Fibroblast of skin of abdomen (primary cell): ENCODE measurements around the gene RAB4B.
"Not testable (repeated sequence)": the region's sequence is repeated elsewhere in the genome, so short reads cannot be mapped to it uniquely, and the experiment has no call there.

Experiments used
- DNase-seq: peaks from one replicate; pipeline ENCODE4 v3.0.0-alpha.2; 2013

Gene RAB4B

DNA sequence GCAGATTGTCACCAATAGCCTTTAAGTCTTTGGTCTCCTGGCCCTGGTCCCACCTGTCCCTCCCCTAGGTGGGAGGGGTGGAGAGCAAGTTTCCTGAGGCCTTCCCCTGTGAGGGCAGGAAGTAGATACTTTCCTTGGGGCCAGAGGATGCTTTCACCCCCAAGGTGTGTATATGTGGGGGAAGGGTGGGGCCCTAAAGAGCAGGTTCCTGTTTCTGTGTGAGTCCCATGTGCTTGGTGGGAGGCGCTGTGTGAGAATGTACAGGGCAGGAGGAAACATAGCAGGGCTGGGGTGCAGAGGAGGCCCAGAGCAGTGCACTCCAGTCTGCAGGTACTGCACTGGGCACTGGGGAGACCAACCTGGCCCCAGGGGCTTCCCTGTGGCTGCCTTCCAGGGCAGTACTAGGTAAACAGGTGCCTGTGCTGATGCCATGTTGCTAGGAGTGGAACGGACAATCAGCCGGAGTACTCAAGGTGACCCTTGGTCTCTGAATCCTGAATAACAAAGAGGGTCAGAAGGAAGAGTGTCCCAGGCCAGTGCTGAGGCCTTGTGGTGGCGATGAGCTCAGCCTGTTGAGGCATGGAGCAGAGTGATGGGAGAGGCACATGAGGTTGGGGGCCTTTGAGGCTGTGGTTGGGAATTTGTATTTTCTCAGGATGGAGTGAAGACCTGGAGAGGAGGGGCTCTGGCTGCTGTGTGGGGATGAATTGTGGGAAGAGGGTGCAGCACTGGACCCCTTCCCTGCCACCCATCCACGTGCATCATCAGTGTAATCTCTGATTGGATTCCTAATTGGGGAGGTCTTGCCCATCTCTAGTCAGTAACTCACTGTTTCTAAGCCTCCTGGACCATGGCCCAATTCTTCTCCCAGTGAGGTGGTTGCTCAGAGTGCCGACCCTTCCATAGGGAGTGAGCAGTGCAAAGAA, 26.1 kb downstream of the RAB4B start:
- no peak for DNase-seq

GRCh38 chr19:40804783-40805242, 26.8 kb downstream of the RAB4B start:
- DNase-seq, result no peak

DNA sequence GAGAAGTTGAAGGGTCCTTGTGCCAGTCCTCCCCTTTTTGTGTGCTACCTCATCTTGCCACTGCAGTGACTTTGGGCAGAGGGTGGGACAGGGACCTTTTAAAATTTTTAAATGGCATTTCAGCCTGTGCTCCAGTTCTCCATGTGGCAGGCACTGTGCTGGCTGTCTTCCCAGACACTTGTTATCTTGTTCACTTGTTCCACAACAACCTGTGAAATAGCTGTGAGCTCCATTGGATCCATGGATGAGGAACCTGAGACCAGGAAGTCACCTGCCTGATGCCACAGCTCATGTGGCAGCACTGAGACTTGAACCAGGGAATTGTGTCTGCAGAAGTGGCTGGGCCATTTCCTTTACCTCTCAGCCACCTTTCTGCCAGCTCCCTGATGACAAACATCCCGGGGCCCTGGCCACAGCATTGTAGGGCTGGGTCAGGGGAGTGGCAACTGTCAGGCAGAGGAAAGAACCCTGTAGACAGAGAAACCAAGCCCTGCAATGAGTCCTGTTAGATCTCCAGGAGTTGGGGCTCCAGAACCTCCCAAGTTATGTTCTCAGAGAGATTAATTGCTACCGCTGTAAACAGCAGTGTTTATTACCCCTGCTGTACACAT, 27.3 kb downstream of the RAB4B start:
- no peak for DNase-seq

GRCh38 chr19:40806423-40807146, 28.5 kb downstream of the RAB4B start:
- DNase-seq, result peak; percentile 96

DNA sequence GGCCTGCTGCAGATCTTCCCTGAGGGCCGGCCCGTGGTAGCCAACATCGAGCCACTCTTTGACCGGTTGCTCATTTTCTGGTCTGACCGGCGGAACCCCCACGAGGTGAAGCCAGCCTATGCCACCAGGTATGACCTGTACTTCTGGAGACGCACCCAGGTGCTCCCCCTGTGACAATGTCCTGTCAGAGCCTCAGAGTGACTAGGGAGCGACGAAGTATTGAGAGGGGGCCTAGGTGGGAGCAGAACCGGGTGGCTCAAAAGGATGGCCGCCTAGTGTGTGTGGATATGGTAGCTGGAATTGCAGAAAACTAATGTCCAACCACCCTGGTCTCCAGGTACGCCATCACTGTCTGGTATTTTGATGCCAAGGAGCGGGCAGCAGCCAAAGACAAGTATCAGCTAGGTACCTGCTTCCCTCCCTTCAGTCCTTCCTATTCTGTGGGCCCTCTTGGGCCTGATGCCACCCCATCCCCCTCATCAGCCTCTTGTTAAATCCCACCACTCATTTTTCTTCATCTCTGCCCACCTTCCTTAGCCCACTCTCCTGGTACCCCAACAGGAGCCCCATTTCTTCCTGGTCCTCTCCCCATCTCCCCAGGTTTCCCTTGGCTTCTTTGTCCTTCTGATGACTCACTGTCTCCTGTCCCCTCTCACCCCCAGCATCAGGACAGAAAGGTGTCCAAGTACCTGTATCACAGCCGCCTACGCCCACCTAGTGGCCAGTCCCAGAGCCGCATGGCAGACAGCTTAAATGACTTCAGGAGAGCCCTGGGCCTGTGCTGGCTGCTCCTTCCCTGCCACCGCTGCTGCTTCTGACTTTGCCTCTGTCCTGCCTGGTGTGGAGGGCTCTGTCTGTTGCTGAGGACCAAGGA, 29.3 kb downstream of the RAB4B start:
- no peak for DNase-seq

DNA sequence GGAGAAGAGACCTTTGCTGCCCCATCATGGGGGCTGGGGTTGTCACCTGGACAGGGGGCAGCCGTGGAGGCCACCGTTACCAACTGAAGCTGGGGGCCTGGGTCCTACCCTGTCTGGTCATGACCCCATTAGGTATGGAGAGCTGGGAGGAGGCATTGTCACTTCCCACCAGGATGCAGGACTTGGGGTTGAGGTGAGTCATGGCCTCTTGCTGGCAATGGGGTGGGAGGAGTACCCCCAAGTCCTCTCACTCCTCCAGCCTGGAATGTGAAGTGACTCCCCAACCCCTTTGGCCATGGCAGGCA, 29.9 kb downstream of the RAB4B start:
- DNase-seq, result no peak

DNA sequence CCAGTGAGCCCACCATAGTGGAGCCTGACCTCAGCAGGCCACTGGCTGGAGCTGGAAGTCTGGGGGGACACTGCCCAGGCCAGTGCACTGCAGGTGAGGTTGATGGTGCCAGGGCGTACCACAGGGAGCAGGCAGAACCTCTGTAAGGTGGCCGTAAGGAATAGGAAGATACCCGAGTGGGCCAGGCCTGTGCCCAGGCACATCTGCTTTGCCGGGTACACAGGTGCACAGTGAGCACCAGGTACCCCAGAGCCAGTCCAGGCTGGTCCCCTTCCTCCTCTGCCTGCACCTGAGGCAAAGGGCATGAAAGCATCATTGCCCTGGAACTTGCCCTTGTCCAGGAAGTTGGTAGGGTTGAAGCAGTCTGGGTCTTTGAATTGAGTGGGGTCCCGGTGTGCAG, 30.4 kb downstream of the RAB4B start:
- no peak for DNase-seq

- no peak for DNase-seq
Measured at GRCh38 chr19:40809358-40810086, 31.5 kb downstream of the RAB4B start.

- no peak for DNase-seq
Measured at GRCh38 chr19:40810160-40810559, 32.1 kb downstream of the RAB4B start.

DNA sequence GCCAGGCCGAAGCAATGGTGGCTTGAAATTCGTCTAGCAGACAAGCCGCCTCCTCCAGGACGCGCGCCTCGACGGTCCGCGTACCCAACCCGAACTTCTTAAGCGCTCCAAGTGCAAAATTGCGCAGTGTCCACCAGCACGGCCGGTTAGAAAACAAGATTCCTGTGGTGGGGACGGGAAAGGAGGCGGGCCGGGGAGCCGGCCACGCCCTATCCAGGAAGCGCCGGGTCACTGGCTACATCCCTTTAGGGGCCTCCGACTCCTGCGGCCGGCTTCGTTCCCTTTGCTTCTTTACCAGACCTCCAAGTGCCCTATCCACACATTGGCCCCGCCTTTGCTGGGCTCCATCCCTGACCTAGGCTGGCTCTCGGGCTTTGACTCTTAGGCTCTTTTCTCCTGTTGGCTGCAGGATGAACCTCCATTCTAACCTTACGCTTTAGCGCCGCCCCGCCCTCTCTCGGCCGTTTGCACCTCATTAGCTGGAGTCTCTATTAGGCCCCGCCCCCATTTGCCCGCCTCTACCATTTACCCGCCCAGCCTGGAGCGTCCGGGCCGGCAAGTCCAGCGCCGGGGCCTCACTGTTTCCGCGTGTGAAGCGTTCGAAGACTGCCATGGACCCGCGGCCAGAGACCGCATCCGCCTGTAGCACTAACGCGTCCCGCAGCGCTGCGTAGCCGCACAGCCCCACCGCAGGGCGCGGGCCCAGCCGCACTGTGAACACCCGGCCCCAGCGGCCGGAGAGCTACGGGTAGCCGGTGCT, 32.8 kb downstream of the RAB4B start:
- peak; percentile 70 for DNase-seq

GRCh38 chr19:40811478-40812341, 33.7 kb downstream of the RAB4B start:
- DNase-seq, result no peak

DNA sequence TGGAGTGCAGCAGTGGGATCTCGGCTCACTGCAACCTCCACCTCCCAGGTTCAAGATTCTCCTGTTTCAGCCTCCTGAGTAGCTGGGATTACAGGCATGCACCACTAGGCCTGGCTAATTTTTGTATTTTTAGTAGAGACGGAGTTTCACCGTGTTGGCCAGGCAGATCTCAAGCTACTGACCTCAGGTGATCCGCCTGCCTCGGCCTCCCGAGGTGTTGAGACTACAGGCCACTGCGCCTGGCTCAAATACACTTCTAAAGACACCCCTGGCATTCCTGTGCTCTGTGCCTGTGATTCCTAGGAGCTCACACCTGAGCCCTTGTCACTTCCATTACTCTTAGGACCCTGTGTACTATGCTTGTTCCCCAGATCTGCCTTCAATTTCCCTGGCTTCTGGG, 34.5 kb downstream of the RAB4B start:
- not testable (repeated sequence) for DNase-seq

DNA sequence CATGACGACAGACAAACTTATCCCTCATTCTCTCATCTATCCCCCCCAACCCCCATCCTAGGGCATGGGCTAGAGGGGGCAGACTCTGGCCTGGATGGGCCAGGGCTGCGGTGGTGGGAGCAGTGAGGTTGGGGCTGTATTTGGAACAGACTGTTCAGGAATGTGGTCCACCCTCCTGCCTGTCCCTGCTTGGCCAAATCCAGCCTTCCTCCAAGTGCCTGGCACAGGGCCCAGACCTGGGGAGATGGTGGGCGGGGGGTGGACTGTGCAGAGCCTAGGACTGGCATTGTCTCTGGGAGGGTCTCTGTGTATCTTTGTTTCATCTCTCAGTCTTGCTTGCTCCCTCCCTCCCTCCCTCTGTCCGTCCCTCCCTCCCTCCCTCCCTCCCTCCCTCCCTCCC, 35.1 kb downstream of the RAB4B start:
- no peak for DNase-seq

DNA sequence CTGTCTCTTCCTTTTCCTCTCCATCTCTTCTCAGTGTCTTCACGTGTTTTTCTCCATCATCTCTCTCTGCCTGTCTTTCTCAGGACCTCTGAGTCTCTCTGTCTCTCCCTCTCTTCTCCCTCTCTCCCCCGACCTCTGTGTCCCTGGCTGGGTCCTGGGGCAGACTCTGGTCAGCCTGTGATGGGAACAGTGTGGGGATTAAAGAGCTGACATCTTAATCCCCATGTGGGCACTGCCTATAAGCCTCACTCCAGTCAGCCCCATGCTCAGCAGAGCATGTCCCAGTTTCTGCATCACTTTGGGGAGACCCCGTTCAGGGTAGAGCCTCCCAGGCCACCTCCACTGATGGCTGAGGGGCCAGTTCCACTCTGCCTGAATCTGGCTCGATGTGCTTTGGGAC, 37.2 kb downstream of the RAB4B start:
- DNase-seq, result no peak

- peak; percentile 48 for DNase-seq
Measured at GRCh38 chr19:40818480-40819399, 40.7 kb downstream of the RAB4B start.

- DNase-seq, result not testable (repeated sequence)
Measured at GRCh38 chr19:40819479-40820234, 41.6 kb downstream of the RAB4B start.

DNA sequence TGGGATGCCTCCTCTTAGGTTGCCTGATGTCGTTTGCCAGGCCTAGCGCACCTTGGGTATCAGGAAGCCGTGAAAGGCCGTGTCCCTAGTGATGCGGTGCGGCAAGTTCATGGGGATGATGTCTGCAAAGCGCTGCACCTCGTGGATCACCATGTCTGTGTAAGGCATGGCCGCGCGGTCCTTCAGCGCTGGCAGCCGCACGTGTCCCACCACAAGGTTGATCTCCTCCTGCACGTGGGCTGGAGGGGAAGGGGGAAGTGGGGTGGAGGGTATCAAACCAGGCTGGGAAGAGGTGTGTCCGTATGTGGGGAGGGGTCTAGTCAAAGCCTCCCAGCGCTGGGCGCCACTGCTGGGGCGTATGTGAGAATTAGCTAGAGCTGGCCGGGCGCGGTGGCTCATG, 44.1 kb downstream of the RAB4B start:
- no peak for DNase-seq
